Stimulated activated CD8-positive, alpha-beta memory T cell treated with anti-CD3 and anti-CD28 coated beads, Interleukin-12 subunit alpha, Interleukin-12 subunit beta, amount 100 ng/mL, for 24 hours (primary cell): ENCODE data around the gene KCNE4.

Source experiments
- DNase-seq: peaks from one replicate; pipeline ENCODE4 v3.0.0-alpha.2; 2020; ENCODE audit errors: extremely low read depth

The KCNE4 gene

DNA sequence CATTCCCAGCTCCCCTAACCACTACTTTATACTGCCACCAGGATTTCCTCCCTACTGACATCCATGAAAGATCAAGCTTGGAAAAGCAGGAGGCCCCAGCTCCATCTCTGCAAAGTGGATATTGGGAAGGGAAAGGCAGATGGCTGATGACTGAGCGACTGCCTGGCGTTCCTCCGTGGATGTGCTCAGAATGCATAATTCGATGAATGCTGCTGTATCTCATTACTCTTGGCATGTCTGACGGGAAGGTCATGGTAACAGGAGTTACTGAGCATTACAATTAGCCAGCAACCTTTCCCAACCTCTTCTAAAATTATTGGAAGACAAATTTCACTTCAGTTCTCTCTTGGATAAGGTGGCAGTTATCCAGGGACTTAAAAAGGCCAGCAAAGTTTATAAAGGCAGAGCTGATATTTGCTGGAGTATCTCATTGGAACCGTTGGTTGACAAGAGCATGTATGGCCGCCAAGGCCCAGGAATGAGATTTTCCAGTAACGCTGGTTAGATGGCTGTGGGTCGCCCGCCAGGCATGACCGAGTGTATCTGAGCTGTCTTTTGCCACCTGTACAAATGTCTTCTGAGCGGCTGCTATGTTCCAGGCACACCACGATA, 34.5 kb downstream of the KCNE4 start:
- DNase-seq = no peak

DNA sequence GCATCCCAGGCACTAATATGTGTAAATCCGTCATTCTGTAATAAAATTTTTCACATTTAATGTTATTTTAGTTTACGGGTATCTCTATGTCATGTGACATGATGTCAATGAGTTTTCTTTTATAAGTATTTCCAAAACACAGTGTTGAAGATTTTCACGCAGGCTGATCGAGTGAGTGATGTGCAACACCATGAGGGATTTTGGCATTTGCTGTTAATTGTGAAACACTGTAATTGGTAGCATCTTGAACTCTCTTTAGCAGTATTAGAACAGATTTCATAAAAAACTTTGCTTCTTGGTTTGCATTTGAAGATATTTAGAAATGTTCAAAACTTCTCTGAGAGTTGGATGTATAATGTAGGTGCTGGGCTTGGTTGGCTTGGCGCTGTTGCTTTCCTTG, 35.5 kb downstream of the KCNE4 start:
- no peak for DNase-seq

DNA sequence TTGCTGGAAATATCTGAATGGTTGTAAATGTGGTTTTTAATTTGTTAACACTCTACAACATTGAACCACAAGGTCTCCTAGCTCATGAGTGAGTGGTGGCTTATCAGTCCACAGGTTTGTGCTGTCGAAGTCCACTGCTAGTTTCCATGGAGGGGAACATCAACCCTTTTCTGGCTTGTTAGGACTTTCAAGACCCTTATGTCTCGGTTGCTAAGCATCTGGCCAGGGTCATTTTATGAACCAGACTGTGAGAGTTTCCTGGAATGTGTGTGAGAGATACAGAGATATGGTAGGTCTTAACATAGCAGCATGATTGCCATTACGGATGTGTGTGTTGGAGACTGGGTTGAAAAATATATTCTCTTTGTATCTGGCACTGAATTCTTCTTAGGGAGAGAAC, 36.9 kb downstream of the KCNE4 start:
- DNase-seq = no peak

DNA sequence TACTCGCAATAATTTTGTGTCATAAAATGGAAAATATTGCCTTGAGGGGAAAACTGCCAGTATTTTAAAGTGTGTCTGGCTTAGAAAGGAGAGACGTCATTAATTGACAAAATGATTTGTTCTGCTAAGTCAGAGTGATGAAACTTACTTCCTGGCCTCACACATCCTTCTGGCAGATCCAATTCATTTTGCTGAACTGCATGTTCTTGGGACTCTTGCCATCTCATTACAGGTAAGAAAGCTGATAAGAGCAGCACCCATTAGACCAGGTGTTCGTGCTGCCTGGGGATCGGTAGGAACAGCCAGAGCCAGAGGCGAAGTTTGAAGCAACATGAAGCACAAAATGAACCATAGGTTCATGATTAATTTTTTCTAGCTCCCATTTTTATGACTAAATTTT, 38.0 kb downstream of the KCNE4 start:
- no peak for DNase-seq

DNA sequence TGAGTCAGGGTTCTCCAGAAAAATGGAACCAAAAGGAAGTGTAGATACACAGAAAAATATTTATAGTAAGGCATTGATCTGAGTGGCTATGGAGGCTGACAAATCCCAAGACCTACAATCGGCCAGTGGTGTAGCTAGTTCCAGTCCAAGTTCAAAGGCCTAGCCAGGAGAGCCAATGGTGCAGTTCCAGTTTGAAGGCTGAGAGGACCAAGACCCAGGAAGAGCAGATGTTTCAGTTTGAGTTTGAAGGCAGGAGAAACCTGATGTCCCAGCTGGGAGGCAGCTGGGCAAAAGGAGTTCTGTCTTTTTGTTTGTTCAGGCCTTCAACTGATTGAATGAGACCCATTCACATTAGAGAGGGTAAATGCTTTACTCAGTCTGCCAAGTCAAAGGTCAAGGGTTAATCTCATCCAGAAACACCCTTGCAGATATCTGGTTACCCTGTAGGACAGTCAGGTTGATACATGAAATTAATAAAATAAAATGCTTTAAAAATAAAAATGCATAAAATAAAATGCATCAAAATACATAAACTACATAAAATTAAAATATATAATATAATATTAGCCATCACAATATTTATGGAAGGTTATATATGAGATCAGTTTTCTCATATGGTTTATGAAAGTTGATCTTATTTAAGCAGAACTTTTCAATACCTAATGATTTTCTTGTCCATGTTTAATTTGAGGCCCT, 38.7 kb downstream of the KCNE4 start:
- no peak for DNase-seq

DNA sequence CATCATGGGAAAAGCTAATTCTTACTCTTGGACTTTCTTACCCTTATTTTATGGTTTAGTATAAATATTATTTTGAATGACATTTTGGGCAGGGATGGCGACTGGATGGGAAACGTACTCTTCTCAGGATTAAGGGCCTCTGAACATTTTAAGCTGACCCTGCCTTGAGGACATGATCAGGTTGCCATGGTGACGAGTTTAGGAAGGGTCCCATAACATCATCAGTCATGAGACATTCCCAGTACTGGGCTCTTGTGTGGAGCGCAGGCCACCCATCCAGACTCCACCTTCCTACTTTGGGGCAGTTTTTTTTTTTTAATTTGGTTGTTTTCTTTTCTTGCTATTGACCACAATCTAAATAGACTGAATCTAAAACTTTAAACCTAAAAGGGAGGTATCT, 40.7 kb downstream of the KCNE4 start:
- no peak for DNase-seq

DNA sequence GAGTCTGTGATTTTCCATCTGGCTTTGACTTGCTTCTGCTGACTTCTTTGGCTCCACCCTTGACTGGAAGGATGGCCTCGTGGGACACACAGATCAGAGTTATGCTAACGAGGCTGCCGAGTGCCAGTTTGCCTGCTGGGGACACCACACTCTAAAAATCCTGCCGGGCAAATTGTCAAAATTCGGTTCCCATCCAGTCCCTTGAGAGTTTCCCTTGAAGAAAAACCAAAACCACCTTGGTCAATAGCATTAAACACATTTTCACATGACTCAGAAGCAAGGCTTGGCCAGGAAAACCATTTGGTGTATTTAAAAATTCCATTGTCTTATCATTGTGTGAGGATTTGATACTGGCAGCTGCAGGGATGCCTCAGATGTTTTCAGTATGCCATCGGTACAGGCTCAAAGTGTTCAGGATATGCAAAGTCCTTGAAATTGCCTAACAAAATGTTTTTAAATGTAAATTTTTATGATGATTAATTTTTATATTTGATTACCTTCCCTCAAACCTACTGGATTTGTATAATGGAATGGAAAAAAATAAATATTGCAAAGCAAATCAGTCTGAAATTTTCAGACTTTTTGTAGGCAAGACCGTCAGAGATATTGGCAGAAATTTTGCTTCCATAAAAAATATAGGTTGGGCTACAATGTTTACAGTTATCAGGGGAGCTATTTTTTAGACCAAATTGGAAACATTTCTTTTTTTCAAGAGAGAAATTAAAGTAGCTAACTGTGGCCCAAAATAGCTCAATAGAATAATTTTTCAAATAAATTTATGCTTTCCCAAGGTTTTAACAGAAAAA, 41.6 kb downstream of the KCNE4 start:
- no peak for DNase-seq

DNA sequence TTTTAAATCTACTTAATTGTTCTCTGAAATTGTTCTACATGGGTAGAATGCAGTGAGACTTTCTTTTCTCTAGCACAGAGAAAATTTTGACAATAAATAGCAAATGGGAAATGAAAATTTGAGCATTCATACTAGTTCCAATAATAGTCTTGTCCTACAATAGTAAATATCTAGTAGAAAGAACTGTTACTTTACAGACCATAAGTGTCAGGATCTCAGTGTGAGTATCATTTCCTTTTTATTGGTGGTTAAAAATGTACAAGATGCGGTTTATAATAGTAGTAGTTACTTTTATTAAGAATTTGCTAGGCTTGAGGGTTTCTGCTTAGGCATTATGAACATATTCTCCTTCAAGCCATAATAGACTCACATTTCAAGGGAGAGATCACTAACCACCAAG, 43.2 kb downstream of the KCNE4 start:
- DNase-seq = no peak

DNA sequence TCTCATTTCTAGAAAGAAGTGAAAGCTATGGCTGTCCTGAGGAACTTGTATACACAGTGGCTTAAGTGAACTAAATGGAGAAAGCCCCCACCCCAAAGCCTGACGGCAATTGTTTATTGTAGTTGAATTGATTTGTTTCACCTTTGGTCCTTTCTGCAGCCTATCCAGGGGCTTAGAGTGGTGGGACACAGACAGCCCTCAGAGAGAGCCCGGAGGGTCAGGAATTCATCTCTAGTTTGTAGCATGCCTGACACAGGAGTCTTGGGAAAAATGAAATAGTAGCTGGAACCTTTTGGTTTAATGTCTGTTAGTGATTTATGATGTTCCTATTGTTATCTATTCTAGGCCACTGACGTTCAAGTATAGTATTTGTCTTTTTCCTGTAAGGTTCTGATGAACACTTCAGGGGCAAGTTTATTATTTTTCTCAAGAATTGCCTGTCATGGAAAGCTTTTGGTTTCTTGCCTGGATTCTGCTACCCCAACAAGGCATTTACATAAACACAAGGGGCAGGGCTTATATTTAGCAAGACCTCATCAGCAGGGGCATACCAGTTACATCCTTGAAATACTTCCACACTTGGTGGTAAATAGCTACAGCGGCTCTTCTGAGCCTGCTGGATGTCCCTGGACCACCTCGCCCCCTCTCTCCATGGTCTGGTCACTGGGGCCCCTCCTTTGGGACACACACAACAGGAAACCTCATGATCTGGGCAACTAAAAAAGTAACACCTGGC, 44.4 kb downstream of the KCNE4 start:
- DNase-seq = no peak

DNA sequence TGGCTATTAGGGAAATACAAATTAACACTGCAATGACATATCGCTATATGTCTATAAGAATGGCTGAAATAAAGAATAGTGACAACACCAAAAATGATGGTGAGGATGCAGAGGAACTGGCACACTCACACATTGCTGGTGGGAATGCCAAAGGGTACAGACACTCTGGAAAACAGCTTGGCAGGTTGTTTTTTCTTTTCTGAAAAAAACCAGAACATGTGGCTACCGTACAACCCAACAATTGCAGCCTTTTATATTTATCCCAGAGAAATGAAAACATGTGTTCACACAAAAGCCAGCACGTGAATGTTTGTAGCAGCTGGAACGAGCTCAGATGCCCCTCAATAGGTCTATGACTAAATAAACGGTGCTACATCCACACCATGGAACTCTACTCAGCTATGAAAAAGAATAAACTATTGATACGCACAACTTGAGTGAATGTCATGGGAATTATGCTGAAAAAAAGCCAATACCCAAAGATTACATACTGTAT, 45.9 kb downstream of the KCNE4 start:
- no peak for DNase-seq

DNA sequence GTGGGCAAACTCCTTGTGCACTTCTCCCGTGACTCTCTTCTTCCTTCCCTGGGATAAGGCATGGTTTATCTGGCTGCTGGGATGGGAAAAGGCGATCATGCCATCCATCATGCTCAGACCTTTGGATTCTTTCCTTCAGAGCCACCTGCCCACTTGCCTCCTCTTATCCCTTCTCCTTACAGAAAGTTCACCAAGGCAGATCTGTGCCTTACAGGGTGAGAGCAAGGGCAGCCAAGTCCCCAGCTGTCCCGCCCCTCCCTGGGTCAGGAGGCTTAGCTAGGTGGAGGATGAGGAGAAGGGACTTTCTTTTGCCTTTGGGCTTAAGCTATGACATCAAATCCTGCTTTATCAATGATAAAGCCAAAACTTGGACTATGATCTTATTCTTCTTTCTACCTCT, 47.6 kb downstream of the KCNE4 start:
- no peak for DNase-seq

DNA sequence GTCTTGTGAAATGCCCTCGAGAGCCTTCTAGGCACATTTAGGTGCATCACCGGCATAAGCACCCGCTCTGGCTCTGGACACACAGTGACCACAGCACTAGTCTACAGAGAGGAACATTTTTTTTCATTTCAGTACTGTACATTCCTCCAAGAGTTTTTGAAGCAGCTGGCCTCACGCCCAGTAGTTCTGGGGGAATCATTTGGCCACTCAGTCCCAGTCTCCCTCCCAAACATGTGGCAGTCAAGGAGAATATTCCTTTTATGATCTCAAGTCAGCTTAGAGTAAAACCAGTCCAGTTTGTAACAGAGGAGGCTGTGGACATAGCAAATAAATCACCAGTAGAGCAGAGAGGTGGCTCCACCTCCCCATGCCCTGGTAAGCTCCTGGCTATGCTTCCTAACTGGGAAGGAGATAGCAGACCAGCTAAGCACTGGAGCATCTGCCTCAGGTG, 48.1 kb downstream of the KCNE4 start:
- no peak for DNase-seq

DNA sequence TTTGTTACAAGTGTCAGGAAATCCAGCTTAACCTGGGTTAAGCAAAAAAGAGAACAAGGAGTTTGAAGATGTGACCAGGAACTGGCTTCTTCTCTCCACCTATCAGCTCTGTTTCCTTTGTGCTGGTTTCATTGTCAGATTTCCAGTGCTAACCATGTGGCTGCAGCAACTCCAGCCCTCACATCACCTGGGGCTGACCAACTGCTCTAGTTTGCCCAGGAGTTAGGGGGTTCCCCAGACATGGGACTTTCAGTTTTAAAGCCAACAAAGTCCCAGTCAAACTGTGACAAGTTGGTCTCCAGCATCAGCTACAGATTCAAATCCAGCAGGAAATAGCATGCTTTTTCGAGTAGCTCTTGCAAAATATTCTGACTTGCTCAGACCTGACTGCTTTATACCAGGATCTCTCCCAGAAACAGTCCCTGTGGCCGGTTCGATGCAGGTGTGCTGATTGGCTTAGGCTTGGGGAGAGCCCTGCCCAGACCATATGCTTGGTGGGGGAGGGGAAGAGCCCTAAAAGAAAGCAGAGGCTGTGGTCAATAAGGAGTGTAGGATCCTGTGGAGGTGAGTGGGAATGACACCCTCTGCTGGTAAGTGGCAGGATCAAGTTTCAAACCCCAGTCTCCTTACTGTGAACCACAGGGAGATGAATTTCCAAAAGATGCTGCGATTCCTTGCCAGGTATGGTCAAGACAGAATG, 49.5 kb downstream of the KCNE4 start:
- no peak for DNase-seq

DNA sequence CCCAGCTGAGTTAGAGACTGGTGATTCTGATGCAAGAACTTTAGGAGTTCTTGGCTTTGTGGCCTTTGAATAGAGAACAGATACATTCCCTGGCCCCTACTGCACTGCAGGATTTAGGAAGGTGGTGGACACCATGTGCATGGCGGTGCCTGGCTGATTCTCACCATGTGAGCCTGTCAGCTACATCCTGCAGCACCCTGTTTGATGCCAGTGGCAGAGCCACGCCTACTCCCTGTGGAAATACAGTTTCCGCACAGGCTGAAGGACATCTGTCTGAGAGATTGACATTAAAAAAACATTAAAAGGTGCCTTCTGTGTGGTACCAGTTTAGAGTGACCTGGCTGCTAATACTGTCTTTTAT, 50.0 kb downstream of the KCNE4 start:
- no peak for DNase-seq

DNA sequence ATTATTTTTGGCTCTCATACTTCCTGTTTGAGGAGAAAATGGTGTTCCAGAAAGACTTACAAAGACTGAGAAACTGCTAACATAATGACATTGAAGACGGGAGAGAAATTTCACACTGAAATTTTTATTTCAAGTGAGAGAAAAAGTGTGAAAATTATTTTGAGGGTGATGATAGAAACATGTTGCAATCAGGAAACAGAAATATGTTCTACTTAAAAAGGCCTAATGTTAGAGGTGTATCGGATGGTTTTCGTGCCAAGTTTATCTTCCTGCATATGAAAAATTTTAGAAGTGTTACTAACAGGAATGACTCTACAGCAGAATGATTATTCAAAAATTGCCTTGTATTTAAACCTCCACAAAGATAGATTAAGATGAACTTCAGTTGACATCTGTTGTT, 50.5 kb downstream of the KCNE4 start:
- DNase-seq = no peak

DNA sequence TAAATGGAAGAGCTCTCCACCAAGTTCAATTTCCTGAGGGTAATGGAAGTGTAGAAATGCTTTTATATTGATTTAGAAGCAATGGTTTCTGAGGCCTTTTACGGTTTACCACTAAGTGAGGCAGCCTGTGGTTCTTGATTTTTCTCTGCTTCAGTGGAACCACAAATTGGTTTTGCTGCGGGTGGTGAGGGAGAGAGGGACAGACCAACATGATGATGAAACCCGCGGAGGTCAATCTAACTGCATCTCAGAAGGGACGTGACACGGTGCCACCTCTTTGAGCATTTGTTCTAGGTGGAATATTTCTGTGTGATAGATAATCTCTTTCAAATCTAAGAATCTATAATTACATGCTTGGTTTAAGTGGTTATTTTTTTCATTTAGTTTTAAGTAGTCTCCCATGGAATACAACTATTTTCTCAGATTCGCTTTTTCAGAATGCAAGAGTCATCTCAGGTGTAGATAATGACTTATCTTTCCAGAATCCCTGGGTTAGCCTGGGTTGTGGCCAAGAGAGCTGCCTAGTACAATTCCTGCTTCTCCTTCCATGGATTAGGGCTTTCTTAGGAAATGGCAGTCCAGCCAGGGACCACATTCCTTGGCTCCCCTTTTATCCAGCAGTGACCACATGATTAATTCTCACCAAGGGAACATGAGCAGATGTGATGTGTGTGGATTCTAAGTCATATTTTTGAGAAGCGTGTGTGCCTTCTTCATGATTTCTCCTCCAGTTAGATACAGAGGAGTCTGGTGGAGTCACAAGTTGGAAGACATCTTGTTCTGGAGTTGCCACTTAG, 52.5 kb downstream of the KCNE4 start:
- DNase-seq = no peak
